Right hindlimb (tissue), 1 donor: ENCODE measurements around the gene ATP10A.

Experiments used
- DNase-seq: peaks from one replicate; pipeline ENCODE4 v3.0.0-alpha.2; 2018

Gene ATP10A

DNA sequence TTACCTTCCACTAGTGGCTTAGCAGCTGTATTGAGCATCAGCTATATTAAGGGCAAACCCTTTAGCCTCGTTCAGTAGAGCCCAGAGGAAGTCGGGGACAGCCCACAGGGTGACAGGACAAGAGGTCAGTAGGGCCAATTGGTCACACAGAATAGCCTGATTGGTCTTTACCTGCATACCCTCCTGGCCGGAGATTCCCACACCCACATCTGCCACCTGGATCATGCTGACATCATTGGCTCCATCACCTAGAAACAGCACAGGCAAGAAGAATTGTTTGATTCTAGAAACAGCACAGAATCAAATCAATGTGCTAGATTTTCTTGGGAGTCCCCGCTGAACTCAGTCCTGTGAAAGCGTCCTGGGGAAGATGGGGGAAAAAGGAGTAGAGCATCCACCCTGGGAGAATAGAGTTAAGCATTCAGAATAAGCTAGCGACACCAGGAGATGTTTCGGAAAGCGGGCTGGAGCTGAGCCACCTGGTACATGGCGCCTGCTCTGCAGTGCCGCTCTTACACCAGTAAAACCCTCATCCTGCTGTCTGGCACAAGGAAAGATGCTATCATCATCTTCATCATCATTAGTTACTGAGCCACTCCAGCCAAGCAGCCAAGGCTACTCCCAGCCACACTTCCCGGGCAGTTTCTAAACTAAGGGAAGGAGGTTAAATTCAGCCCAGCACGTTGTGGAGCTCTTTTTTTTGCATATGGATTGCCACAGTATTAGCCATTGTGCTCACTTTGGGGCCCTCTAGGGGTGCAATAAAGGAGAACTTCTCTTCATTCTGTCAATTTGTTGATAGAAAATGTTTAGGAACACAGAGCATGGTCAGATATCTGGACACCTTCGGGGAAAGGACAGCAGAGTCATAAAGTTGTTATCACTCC is 171.3 kb downstream of the ATP10A start:
- no peak for DNase-seq

DNA sequence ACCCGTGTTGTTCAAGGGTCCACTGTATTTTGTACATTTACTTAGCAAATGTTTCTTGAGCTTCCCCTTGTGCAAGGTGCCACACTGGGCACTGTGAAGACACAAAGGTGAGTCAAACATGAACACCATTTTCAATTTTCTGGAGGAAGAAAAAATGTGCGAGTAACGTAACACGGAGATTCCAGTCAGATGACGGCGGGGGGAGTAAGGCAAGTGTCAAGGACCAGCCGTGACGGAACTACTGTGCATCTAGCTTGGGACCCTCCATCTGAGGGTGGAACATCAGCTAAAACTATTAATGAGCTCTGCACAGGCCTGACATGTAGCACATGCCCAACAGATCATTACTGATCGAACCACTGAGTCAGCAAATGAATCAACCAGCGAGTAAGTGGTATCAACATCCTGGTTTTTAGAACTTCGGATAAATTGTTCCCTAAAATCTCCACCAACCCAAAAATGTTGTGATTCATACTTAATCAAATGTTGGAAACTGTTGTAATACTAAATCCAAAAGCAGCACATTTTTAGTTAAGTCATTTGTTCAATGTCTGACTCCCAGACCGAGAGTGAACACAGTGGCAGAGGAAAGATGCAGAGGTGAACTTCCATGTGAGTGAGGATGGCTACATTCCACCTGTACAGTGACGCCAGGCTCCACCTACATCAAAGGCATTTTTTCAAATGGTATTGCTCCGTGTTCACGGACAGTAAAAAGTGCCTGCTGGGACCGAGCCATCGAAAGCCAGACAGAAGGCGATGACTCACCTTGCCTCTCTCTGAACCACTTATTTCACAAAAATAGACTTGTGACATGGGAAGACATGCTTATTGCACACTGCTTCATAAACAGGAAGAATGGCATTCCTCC is 172.2 kb downstream of the ATP10A start:
- DNase-seq, result no peak

DNA sequence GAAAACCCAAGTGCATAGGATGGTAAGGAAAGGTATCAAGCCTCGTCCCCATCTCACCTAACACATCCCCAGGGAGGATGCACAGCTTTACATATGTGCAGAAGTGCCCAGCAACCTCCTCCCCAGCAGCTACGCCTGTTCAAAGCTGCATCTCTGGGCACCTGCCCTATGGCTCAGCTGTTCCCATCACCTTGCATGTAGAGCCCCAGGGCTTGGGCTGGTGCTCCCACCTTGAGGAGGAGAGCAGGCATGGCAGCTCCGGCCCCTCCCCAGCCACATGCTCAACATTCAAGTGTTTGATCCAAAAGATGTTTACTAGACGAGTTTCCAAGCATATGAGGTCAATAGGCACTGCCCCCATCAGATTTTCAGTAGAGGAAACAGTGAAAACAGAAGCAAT is 173.5 kb downstream of the ATP10A start:
- no peak for DNase-seq

DNA sequence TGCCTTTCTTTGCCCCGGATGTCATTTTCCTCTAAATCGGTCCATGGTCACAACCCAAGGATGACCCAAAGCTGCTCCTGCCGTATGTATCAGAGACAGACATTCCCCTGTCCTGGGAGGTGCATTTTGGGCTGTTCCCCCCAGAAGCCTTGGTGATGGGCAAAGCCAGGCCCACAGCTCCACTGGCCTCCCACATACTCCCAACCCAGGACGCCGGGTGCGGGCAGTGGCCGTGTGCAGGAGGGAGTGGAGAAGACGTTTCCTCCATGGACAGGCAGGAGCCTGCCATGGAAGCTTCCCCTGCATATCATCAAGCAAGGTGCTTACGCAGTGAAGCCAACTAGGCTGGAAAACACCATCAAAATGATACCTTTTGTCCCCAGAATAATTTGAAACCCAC is 175.0 kb downstream of the ATP10A start:
- no peak for DNase-seq

DNA sequence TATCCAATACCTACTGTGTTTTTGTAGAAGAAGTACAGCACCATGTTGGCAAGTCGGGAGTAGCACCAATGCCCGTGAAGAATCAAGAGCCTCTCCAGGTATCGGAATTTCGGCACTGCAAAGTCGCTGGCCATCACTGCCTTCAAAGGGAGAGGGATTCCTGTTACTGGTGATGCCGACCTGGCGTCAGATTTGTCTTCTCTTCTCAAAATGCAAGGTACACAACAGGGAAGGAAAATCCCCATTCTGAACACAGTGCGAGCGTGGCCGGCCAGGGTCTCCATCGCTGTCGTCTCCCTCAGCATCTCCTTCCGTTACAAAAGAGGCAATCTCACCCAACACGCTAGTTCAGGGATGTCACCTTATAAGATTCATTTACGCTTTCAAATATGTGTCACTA is 175.4 kb downstream of the ATP10A start:
- no peak for DNase-seq

DNA sequence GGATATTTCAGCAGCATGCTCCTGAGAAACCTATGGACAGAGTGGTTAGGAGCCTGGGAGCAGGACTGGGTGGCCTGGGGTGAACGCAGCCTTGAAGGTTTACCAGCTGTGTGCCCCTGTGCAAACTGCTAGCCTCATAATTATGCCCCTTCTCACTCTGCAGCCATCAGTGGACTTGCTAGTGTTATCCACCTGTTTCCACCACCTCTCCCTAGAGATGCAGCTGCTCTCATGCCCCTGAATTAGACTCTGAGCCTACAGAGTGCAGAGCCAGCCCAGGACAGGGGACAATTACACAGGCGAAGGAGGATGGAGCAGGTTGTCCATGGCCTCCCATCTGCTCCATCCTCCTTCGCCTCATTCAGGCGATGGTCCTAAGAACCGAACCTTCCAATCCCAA is 175.9 kb downstream of the ATP10A start:
- no peak for DNase-seq

DNA sequence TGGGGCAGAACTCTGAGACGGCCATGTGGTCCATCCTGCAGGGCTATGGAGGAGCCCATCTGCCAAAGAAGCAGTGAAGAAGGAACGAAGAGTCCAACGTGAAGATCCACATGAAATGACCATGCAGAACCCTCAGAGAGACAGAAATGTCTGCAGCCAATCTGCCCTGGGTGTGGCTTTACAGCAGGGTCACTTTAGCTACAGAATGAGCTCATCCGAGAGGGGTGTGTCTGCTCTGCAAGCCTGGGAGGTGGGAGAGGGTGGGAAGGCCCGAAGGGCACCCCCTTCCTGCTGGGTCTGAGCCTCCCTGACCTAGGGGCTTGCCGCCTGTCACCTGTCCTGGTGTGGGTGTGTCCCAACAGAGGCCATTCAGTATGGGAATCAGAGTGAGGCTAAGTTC is 176.3 kb downstream of the ATP10A start:
- no peak for DNase-seq

DNA sequence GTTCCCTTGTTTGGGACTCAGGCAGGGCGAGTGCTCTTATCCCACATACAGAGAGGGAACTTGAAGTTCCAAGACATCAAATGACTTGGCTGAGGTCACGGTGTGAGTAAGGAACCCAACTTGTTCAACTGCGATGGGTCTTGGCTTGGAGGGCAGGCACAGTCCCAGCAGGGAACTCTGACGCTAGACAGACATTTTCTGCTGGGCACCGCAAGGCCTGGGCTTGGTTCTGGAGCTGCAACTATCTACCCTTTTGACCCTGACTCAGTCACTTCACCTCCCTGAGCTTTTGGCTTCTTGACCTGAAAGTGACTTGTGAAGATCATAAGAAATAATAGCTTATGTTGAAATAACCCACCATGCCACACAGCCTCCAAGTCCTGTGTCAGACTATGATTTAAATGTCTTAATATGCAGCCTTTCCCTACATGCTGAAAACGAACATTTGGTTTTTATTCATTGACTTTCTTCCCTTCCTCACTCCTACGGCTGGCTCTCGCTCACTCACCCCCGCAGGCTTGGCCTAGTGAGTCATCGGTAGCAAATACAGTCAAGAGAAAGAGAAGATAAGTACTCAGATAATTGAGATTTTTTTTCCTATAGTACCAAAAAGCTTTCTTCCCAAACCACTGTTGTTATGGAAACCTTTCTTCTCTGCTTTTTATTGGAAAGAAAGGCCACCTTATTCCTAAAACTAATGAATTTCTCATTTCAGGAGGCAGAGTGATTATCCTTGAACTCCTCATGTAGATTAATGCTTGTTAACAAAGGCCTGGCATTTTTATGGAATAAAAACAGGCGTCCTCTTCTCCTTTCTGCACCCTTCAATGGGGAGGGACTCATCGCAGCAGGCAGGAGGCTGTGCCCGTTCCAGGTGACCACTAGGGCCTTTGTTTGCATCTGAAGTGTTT is 178.4 kb downstream of the ATP10A start:
- DNase-seq, result no peak

- no peak for DNase-seq
These were observed 179.2 kb downstream of the ATP10A start for GRCh38 chr15:25683911-25684310.

- no peak for DNase-seq
These were observed 179.7 kb downstream of the ATP10A start for GRCh38 chr15:25683415-25683814.

DNA sequence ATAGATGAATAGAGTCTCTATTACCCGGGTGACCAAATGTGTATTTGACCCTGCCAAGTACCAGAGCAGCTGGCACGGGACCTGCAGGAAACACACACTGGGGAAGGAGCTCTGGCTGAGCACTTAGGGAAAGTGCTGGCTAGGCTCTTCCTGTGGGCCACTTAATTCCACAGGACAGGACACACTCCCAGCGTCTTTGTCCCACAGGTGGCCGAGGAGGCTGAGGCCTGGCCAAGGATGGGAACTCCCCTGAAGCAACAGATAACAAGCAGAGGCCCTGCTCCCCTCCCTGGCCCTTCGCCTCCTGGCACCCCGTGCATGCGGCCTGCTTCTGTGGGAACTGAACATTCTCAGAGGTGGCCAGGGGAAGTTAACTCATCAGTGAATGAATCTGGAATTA is 180.8 kb downstream of the ATP10A start:
- peak; percentile 66 for DNase-seq

DNA sequence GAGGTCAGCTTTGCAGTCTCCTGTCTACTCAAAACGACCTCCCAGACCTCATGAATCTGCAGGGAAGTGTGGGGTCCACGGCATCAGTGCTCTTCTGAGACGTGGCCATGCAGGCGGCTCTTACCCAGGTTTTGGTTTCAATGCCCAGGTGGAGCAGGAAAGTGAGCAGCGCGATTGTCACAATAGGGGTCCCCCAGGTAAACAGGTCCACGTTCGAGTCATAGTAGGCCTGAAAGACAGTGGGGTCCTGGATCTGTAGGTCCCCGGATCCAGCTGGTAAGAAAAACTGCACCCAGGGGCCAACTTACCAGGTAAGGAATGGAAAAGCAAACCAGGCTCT is 182.5 kb downstream of the ATP10A start:
- no peak for DNase-seq

GRCh38 chr15:25679964-25680685 is 183.0 kb downstream of the ATP10A start:
- no peak for DNase-seq

- no peak for DNase-seq
These were observed 183.6 kb downstream of the ATP10A start for GRCh38 chr15:25679492-25679891.

DNA sequence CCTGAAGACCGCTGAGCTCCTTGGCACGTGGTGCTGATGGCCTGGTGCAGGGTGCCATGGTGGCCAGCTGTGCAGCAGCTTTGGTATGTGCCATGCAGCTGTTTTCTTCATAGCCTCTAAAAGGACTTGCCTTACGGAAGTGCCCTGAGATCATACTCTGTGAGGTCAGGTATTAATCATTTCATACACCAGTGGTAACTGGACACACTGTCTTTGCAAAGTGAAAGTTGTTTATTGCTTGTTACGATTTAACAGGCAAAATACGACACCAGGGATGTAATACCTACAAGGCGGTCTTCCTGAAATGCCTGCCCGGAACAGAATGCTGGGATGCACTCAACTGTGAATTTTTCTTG is 184.6 kb downstream of the ATP10A start:
- DNase-seq, result no peak

GRCh38 chr15:25677719-25678499 is 185.2 kb downstream of the ATP10A start:
- DNase-seq, result no peak

GRCh38 chr15:25676070-25676469 is 187.1 kb downstream of the ATP10A start:
- no peak for DNase-seq

GRCh38 chr15:25675396-25675795 is 187.7 kb downstream of the ATP10A start:
- DNase-seq, result no peak

GRCh38 chr15:25674913-25675312 is 188.2 kb downstream of the ATP10A start:
- DNase-seq, result peak; percentile 55

DNA sequence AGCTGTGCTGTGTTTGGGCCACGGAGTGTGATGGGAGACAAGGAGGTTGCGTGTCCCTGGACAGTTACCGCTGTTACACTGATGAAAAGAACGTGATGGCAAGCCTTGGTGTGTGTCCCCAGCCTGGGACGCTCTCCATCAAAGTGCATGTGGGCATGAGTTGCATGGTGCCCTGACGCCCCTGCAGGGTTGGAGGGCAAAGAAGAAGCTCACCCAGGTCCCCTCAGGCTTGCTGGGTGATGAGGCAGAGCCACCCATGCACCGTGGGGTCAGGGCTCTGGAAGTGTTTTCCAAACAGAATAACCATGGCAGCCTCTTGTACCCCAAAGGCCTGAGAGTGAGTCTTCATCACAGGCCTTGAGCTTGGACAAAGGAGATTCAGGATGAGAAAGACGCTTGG is 189.2 kb downstream of the ATP10A start:
- no peak for DNase-seq

DNA sequence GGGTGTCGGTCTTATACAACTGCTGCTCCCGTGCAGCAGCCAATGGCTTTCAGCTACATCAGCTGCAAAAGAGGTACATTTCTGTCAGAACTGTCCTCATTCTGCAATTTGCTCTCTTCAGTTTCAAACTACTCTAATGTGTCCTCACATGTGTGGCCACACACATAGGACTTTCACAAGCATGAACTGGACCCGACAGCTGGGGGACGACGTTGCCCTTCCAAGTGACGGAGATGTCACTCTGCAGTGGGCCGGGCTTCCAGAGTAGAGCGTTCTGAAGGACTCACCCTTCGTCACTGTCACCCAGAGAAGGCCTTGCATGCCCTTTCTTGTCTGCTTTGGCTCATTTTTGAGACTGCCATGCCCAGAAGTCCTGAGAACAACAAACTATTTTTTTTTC is 189.8 kb downstream of the ATP10A start:
- no peak for DNase-seq

GRCh38 chr15:25671132-25671531 is 192.0 kb downstream of the ATP10A start:
- peak; percentile 63 for DNase-seq
